A673 (cell line): ENCODE data around the gene MRM3. TPM values are rescaled to one million over a fixed set of nuclear protein-coding genes. Genes with fewer than 3 reads are reported as not detected.

Source experiments
- BruUV-seq: library from RNA; stranded (reverse); fragments of 400-500 nt; replicated peaks from 2 replicates; lab custom pipeline; 2021; lab: Mats Ljungman, UMichigan
- CTCF ChIA-PET: fragments of 300-600 bp; sonication (Branson Sonifier 250); formaldehyde crosslinking; loops from one replicate; lab custom pipeline; 2022; ENCODE audit warnings: antibody characterized with exemption; lab: Charles Lee
- POLR2A ChIA-PET: fragments of 300-600 bp; sonication (Branson Sonifier 250); formaldehyde crosslinking; loops from one replicate; lab custom pipeline; 2022; ENCODE audit warnings: antibody characterized with exemption; ENCODE audit not compliant: low non-redundant PET; lab: Charles Lee
- DNase-seq: peaks from one replicate; pipeline ENCODE4 v3.0.0-alpha.2; 2015; ENCODE audit warnings: low spot score
- H3K27ac ChIP-seq: fragments of 200-600 bp; sonication (generic); 2 replicates; pipeline ENCODE4 v1.5.1; 2016; ENCODE audit warnings: mixed run types, low read depth, mild to moderate bottlenecking, mixed read lengths, antibody characterized with exemption, low read length; ENCODE audit not compliant: poor library complexity, severe bottlenecking
- H3K27me3 ChIP-seq: fragments of 200-600 bp; sonication (generic); replicated peaks from 2 replicates; pipeline ENCODE4 v1.6.1; 2017; ENCODE audit warnings: mixed run types, low read depth, mild to moderate bottlenecking, mixed read lengths, antibody characterized with exemption, low read length; ENCODE audit not compliant: insufficient read depth, poor library complexity
- H3K36me3 ChIP-seq: fragments of 200-600 bp; sonication (generic); 2 replicates; pipeline ENCODE4 v1.6.1; 2016; ENCODE audit warnings: mixed run types, mild to moderate bottlenecking, mixed read lengths, antibody characterized with exemption, low read length; ENCODE audit not compliant: insufficient read depth, poor library complexity, severe bottlenecking
- H3K4me1 ChIP-seq: fragments of 200-600 bp; sonication (generic); 2 replicates; pipeline ENCODE4 v1.6.1; 2017; ENCODE audit warnings: mixed run types, mild to moderate bottlenecking, mixed read lengths, antibody characterized with exemption, low read length; ENCODE audit not compliant: insufficient read depth, poor library complexity, severe bottlenecking
- H3K4me3 ChIP-seq: fragments of 200-600 bp; sonication (generic); 2 replicates; pipeline ENCODE4 v1.5.1; 2016; ENCODE audit warnings: low read depth, mixed run types, mild to moderate bottlenecking, mixed read lengths, low read length; ENCODE audit not compliant: poor library complexity, severe bottlenecking
- H3K9me3 ChIP-seq: fragments of 200-600 bp; sonication (generic); 2 replicates; pipeline ENCODE4 v1.6.1; 2016; ENCODE audit warnings: mixed run types, low read depth, mild to moderate bottlenecking, mixed read lengths, antibody characterized with exemption, low read length; ENCODE audit not compliant: poor library complexity, severe bottlenecking
- EZH2 ChIP-seq: fragments of 200-600 bp; sonication (generic); IDR thresholded peaks from 2 replicates; pipeline ENCODE4 v1.6.1; 2017; ENCODE audit warnings: borderline replicate concordance, low read depth, mild to moderate bottlenecking, mixed read lengths, antibody characterized with exemption, low read length; ENCODE audit not compliant: poor library complexity, severe bottlenecking
- intact Hi-C: fragments of 100-400 bp; cut with micrococcal nuclease; formaldehyde crosslinking; loops from one replicate; pipeline ENCODE4 v1.10.0; 2022; ENCODE audit not compliant: unreplicated experiment
- total RNA-seq: library from RNA; stranded (reverse); gene quantifications from 2 replicates; pipeline ENCODE4 v1.2.3, GENCODE V29; 2021
- TF ChIP-seq, protein P1 (sequence below): fragments of 300-800, 200-600 bp; sonication (generic); conservative IDR thresholded peaks from 2 replicates; pipeline ENCODE4 v1.5.1; 2017; ENCODE audit warnings: low read depth, mild to moderate bottlenecking, antibody characterized with exemption, low read length, moderate library complexity, mixed read lengths

The MRM3 gene
- total RNA-seq, 1 experiment from 2014 or later = 39.5 TPM

DNA sequence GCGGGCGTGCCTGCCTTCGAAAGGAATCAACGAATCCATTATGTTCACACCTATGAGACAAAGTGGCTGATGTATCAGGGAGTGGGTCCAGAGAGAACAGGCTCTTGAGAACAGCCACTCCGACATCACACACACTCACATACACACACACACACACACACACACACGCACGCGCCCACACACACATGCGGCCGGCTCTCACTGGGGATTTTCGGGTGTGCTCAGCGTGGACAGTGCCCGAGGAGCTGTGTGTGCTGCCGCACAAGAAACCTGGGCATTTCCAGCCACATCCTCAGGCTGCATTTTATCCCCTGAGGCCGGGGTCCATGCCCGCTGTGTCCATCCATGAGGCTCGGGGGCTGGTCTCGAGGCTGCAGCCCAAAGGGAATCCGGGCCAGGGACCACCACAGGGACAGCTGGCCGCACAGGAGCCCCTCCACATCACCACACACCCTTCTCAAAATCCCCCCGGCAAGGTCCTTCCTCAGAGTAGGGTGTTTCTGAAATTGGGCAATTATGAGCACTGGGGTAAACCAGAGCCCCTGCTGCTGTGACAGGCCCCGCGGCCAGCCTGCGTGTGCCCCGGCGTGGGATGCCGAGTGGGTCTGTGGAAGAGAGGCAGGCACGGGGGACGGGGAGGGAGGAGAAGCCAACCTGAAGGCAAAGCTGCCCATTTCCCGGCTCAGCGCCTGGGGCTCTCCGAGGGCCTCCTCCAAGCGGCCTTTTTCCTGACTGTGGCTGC is 24.8 kb downstream of the MRM3 start:
- CTCF ChIA-PET = no interaction called here
- no peak overlapping the region for H3K27ac ChIP-seq
- no peaks in the 10 kb centered on the region for H3K4me1 ChIP-seq
- TF ChIP-seq, protein P1, sequence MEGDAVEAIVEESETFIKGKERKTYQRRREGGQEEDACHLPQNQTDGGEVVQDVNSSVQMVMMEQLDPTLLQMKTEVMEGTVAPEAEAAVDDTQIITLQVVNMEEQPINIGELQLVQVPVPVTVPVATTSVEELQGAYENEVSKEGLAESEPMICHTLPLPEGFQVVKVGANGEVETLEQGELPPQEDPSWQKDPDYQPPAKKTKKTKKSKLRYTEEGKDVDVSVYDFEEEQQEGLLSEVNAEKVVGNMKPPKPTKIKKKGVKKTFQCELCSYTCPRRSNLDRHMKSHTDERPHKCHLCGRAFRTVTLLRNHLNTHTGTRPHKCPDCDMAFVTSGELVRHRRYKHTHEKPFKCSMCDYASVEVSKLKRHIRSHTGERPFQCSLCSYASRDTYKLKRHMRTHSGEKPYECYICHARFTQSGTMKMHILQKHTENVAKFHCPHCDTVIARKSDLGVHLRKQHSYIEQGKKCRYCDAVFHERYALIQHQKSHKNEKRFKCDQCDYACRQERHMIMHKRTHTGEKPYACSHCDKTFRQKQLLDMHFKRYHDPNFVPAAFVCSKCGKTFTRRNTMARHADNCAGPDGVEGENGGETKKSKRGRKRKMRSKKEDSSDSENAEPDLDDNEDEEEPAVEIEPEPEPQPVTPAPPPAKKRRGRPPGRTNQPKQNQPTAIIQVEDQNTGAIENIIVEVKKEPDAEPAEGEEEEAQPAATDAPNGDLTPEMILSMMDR = no peak
- TF ChIP-seq EZH2 = no peak
- BruUV-seq = no TSS peak
- H3K36me3 ChIP-seq = no peaks in the 10 kb centered on the region
- POLR2A ChIA-PET = no interaction called here
- intact Hi-C loops = no loop called here
- no peaks in the 10 kb centered on the region for H3K9me3 ChIP-seq
- DNase-seq = no peak
- H3K27me3 ChIP-seq = peaks cover 19% of the 10 kb centered on the region
- H3K4me3 ChIP-seq = no peak overlapping the region

DNA sequence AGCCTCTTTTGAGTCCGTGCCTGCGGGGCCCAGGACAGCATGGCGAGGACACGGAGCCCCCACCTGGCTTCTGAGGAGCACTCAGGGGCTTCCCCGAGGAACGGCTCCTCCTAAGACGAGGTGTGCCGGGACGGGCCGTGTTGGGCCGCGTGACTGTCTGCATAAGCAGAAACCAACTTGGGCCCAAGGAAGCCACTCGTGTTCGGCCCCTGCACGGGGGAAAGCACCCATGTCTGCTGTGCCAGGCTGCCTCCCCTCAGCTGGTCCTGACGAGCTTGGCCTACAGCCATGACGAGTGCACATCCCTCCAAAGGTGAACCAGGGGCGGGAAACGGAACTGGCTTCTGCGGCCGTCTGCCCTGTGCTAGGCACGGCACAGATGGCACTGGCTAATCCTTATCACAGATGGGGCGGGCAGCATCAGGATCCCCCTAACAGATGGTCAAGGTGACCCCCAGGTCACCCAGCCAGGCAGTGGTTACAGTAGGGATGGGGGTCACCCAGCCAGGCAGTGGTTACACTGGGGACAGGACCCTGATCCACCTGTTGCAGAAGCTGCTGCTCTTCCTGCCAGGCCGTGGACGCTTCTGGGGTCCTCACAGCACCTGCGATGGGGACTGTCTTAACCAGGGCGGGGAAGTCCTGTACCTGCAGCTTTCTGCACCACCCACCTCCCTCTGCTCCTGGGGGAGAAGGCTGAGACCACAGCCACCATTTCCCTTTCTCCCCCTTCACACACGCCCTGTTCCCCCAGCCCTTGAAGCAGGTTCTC is 25.6 kb downstream of the MRM3 start:
- no peak for TF ChIP-seq EZH2
- CTCF ChIA-PET = no interaction called here
- Histone ChIP-seq H3K4me1 (no peaks in the 10 kb centered on the region), H3K9me3 (no peaks in the 10 kb centered on the region), H3K4me3 (no peak overlapping the region), H3K27ac (no peak overlapping the region), H3K27me3 (peaks cover 19% of the 10 kb centered on the region), H3K36me3 (no peaks in the 10 kb centered on the region)
- intact Hi-C loops = no loop called here
- no peak for DNase-seq
- no TSS peak for BruUV-seq
- POLR2A ChIA-PET = no interaction called here

DNA sequence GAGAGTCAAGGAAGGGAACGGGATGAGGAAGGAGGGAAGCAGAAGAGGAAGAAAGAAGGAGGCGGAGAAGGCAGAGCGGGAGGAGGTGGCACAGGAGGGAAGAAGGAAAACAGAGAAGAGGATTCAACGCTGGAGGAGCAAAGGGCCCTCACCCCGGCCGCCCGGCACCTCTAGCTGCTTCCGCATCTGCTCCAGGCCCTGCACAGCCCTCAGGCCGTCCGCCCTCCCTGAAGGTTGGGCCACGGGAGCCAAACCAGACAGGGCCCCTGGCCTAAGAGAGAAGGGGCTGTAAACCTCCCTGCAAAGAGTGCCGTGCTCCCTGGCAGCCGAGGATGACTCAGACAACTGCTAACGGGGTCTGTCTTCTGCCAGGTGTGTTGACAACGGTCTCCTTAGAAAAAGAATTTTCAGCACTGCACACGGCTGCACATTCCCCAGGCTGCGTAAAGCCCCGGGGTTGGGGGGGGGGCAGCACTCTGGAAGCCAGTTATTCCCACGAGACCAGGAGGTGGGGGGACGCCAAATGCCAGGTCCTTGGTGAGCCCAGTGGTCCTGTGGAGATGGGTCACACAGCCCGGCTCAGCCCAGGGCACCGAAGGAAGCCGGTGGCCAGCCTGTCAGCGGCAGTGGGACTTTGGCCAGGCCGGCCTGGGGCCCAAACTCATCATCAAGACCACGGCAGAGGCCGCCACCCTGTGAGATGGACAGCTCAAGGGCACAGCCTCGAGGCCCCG is 29.1 kb downstream of the MRM3 start:
- H3K27me3 ChIP-seq = peaks cover 7% of the 10 kb centered on the region
- ChIA-PET CTCF (no interaction called here), POLR2A (no interaction called here)
- no TSS peak for BruUV-seq
- TF ChIP-seq EZH2 = no peak
- TF ChIP-seq, protein P1 = no peak
- H3K4me1 ChIP-seq = no peaks in the 10 kb centered on the region
- H3K9me3 ChIP-seq = no peaks in the 10 kb centered on the region
- H3K27ac ChIP-seq = no peak overlapping the region
- H3K36me3 ChIP-seq = no peaks in the 10 kb centered on the region
- H3K4me3 ChIP-seq = no peak overlapping the region
- intact Hi-C loops = no loop called here
- no peak for DNase-seq
